ENCODE measurements around the gene AGRN.
A peak's percentile ranks its signal among the peaks of the same experiment; 100 is the strongest.

Gene AGRN

DNA sequence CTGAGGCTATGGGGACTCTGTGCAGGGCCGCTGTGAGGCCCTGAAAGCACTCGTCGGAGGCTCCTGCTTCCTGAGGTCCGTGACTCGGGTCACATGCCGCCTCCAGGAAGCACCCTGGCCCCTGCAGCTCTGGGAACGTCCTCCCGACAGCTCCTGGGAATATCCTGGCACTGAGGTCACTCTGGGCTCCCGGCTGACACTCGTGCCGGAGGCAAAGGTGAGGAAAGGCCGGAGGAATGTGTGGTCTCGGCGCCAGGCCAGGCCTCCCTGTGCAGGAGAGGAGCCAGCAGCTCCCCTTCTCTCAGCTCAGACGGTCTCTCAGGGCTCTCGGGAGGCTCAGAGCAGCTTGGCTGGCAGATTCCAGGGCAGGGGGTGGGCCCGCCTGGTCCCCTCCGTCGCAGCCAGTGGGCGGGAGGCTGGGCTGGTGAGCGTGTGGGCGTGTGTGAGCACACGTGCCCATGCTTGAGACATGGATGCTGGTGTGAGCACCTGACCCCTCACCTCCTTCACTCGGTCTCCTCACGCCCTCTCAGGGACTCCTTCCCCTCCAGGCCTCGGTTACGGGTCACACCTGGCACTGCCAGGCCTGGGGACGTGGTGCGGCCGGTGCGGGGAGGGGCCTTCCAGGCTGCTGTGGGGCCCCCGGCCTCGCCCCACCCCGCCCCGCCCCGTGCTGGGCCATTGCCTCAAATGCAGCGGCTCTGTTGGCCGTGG lies 59.6 kb downstream of the AGRN start:
- DNase-seq (ENCODE audit: low read depth, low spot score): peak; percentile 40

DNA sequence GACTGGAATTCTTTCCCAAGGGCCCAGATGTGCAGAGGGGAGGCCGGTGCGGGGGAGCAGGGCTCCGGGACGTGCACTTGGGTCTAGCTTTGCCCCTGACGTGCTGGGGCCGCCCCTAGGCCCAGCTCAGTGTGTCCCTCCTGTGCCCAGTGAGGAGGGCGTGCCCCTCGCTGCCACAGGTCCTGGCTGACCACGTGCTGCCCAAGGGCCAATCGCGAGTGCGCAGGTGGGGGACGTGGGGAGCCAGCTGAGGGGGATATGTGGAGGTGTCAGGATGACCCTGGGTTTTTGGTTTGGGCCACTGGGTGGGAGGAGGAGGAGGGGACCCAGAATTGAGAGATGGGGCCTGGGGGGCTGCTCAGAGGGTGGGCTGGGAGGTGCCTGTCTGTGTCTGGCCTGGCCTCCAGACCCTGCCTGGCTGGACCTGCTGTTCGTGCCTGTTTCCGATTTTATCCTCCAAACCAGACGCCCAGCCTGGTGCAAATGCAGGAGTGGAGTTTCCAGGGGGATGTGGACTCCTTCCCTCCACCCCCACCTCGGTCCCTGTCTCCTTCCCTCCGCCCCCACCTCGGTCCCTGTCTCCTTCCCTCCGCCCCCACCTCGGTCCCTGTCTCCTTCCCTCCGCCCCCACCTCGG lies 60.3 kb downstream of the AGRN start:
- DNase-seq (ENCODE audit: low read depth, low spot score): no peak

DNA sequence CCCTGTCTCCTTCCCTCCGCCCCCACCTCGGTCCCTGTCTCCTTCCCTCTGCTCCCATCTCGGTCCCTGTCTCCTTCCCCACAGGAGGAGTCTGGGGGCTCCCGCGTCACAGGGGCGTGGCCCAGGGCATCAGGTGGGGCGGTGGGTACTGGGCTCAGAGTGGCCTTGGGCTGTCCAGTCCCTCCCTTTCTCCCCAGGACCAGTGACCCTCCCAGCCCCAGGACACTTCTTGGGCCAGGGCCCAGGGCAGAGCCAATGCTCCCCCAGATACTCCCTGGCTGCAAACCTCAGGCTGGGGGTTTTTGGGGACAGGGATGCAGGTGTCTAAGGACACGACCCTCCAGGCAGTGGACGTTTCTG lies 61.0 kb downstream of the AGRN start:
- DNase-seq (ENCODE audit: low read depth, low spot score): no peak

DNA sequence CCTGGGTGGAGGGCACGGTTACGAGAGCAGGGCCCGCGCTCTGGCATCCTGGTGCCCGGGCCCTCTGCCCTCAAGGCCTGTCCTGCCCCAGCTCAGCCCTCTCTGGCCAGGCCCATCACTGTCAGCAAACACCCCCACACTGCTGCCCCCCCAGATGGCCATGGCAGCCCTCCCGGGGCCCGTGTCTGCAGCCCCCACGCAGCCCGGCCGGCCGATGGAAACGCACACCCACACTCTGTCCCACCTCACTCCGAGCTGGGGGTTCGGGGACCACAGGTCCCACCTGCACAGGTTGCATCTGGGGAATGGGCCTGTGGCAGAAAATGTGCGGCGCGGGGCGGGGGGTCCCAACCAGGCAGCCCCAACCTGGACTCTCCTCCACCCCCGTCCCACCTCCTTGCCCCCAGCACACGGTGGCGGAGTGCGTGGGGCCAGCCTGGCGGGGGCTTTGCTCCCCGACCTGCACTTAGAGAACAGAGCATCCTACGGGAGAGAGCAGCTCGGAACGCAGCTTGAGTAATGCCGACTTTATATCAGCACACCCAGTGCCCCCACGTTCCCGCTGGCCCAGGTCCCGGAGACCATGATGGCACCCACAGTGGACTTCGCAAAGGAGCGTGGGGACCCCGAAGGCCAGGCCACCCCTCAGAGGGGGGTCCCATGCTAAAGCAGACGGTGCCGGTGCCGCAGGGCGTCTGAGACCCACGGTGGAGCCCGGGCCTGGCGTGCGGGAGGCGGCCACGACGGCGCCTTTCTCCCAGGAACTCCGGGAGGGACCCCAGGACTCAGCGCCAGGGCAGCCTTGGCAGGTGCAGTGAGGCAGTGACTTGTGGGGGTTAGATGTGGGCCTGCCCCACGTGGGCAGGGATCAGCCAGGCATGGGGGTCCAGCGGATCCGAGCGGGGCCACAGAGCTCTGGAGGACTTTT lies 61.7 kb downstream of the AGRN start:
- no peak for DNase-seq (ENCODE audit: low read depth, low spot score)

DNA sequence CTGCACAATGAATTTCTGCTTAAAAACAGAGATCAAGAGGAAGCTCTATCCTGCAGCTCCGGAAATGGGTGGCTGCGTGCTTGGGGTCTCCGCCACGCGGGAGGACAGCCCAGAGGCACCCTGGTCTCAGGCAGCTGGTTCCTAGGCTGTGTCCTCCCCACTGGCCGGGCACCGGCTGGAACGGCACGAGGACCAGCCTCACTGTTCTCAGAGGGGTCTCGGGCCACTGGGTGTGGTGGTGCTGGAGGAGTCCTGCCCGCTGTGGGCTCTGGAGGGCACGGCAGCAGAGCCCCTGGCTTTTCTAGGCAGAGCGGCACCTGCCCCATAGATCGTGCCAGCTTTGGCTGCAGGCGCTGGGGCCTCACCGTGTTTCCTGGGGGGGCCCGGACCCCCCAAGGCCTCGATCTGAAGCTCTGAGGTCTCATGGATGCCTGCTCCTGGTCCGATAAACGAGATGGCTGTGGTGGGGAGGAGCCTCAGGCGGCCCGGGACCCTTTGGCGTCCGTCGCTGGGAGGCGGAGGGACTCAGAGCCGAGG lies 62.4 kb downstream of the AGRN start:
- no peak for DNase-seq (ENCODE audit: low read depth, low spot score)

DNA sequence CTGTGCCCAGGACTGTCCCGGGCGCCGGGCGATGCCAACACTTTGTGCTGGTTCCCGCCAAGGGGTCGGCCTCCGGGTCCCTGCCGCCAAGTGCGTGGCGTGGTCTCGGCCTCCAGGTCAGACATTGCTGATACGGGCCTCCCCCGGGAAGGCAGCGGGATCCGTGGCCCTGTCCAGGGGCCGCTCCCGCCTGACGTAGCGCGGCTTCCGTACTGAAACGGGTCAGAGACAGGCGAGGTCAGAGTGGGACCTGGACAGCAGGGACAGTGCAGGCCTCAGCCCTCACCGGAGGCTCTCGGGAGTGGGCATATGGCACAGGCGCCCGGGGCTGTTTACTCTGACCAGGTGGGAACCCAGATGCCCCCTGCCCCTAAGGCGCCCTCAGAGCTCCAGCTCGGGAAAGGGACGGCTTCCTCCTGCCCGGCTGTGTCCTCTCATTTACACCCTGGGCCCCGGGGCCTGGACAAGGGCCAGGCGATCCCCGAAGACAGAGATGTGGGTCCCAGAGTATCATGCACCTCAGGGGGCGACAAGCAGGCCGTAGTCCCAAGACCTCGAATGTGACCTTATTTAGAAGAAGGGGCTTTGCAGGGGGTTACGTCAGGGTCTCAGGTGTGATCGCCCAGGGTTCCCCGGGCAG lies 63.0 kb downstream of the AGRN start:
- DNase-seq (ENCODE audit: low read depth, low spot score): no peak

DNA sequence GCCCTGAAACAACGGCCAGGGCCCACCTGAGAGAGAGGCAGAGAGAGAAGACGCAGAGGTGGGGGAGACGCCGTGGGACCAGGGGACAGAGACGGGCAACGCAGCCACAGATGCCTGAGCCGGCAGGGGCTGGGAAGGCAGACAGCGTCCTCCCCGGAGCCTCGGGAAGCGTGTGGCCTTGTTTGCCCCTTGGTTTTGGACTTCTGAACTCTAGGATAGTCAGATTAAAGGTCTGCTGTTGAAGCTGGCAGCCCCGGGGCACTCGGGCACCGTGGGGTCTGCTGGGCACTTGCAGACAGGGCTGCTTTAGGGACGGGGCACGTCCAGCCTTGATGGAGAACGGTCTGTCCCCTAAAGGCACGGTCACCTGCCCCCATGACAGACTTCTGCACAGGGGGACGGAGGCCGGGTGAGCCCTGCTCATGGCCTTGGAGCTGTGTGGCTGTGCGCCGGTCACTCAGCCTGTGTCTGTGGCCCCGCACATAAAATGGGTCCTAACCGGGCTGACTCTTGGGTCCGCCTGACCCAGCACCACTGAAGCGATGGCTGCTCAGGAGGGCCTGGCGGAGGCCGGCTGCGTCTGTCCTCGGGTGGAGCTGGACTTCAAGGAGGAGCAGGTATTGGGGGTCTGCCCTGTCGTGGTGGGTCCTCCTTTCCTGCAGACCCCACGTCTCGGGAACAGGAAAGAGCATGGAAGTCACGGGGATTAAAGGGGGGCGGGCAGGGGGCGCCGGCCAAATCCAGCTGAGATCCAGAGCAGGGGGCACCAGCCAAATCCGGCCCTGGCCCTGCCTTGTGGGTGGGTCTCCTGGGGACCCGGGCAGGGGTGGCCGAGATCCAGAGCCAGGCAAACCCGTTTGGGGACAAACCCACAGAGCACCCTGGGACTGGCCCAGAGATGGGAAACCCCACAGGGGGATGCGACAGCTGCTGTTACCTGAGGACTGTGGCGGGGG lies 63.8 kb downstream of the AGRN start:
- DNase-seq (ENCODE audit: low read depth, low spot score): no peak

DNA sequence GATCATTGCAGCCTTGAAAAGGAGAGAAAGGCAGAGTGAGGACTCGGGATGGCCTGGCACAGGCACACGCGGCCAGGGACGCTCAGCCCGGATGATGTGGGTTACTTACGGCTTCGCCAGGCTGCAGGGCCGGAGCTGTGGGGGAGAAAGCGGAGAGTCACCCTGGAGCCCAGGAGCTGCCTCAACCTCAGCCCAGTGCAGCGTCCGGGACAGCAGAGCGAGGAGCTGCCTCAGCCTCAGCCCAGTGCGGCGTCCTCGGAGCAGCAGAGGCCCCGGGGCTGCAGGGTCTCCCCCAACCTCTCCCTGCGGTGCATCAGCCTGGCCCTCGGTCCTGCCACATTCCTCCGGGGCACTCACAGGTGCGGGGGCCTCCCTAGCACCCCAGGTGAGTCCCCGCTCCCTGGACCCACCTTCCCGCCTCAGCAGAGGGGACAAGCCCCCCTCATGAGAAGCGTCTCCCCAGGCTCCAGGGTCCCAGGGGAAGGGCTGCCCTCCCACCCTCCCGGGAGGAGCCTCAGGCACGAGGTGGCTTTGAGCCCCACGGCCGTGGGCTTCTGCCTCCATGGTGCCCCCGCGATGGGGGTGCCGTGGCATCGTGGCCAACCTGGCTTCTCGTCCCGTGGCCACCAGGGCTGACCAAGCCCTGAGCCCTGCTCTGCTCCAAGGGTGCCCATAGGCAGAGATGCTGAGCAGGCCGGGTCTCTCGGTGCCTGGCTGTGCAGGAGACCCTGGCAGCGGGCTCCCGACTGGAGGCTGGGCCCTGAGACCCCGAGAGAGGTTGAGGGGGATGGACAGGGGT lies 64.7 kb downstream of the AGRN start:
- DNase-seq (ENCODE audit: low read depth, low spot score): no peak

DNA sequence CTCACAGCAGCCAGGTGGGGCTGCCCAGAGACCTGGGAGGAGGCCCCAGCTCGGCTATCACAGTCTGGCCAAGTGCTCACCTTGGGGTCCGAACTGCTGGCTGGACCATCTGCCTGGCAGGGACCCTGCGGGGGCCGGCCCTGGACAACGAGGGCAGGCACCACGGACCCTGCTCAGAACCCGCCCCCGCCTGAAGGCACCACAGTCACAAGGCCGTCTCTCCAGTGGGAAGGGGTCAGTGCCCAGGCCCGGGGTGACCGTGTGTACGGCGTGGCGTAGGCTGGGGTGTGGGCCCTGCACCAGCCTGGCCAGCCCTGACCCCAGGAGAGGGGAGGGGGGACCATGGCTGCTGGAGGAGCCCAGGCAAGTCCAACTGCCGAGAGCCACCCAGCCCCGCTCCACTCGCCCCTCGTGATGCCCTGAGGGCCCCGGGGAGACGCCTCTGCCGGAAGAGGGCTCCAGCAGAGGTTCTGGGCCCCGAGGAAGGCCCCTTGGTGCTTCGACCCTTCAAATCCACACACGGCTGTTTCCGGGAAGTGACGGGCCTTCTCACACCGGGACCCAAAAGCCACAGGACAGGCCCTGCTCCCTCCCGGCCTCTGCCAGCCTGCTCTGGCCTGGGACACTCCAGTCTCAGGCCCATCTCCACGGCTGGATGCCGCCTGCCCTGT lies 65.4 kb downstream of the AGRN start:
- DNase-seq (ENCODE audit: low read depth, low spot score): no peak

DNA sequence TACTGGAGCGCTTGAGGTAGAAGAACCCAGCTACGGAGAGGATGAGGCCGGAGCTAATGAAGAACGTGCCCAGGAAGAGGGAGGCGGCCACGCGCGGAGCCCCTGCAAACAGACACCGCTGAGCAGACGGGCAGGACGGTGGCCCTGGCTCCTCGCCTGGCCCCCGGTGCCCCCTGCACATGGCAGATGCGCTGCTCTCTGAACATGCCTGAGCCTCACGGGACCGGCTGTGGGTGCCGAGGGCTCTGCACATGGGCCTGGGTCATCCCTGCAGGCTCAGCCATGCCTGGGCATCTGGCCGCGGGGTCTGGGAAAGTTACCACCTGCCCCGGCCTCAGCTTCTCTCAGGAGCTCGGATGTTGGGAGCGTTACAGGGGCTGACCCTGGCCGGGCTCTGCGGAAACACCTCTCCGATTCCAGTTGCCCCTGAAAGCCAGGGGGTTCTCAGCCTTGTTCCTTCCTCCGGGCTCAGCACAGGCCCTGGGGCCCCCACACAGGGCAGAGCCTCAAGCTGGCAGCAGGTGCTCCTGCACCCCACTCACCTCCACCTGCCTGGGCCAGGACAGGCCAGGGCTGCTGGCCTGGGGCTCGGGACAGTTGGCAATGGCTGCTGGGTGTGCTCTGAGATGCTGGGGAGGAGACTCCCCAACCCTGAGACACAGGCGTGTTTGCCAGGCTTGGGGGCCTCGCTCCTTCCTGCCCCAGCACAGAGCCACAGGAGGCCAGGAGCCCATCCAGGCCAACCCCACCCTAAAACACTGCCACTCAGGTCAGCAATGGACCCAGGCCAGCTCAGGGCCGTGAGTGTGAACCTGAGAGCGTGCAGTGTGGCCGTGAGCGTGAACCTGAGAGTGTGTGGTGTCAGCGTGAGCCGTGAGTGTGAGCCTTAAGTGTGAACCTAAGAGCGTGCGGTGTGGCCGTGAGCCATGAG lies 66.3 kb downstream of the AGRN start:
- DNase-seq (ENCODE audit: low read depth, low spot score): no peak

DNA sequence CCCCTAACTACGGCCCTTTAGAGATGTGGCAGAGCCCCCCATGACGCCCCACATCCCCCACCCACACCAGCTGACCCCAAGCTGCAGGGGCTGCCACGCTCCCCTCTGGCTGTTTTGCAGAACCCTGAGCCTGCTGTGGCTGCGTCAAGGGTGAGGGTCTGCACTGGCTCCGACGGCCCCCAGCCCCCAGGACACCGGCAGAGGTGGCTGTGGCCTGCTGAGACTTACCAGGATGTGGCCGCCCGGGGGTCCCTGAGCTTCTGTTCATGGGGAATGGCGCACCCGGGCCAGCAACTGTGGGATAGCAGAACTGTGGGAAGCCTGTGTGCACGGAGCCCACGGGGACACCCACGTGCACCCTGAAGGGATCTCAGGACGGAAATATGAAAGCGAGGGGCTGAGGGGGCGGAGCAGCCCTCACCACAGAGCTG lies 67.0 kb downstream of the AGRN start:
- DNase-seq (ENCODE audit: low read depth, low spot score): no peak

DNA sequence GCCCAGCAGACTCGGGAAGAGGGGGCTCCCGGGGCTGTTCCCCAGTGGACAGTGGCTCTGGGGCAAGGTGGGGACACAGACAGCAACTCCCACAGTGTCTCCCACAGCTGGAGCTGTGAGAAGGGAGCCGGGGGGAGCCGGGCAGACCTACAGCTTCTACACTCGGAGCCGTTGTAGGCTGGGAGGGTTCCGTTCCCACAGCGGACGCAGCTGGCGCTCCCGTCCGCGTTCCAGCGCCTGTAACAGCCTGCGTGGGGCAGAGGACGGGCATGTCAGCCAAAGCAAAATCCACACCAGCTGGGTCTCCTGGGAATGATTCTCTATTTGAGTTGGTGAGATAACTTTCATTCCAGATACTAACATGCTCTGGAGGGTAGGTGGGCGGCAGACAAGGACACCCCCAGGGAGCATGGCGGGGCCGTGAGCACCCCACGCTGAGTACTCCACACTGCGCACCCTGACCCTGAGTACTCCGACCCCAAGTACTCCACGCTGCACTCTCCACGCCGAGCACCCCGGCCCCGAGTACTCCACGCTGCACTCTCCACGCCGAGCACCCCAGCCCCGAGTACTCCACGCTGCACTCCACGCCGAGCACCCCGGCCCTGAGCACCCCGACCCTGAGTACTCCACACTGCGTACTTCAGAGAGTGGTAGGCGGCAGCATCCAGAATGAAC lies 67.6 kb downstream of the AGRN start:
- no peak for DNase-seq (ENCODE audit: low read depth, low spot score)

DNA sequence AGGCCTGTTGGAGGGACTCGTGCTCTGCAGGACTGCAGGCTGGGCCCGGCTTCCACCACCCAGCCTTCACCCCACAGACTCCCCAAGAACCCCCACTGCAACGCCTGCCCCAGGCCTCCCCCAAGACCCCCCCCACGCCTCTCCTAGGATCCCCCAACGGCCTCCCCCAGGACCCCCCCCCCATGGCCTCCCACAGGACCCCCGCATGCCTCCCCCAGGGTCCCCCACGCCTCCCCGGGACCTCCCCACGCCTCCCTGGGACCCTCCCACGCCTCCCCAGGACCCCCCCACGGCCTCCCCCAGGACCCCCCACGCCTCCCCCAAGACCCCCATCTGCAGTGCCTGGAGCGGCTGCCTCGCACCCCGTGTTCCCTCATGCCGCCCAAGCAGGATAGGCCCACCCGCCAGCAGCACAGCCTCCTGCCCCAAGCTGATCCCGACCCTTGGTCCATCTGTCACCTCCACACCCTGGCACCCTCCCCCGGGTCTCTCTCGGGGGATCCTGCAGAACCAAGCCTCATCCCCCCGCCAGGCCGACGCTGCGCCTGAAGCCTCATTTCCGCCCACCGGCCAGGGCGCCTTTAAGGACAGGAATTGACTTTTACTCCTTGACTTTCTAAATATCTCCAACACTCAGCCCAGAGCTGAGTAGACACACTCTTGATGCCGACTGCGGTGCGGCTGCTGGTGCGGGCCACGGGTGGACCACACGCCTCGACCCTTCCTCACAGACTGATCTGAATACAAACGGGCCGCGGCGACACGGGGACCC lies 68.3 kb downstream of the AGRN start:
- DNase-seq (ENCODE audit: low read depth, low spot score): no peak

DNA sequence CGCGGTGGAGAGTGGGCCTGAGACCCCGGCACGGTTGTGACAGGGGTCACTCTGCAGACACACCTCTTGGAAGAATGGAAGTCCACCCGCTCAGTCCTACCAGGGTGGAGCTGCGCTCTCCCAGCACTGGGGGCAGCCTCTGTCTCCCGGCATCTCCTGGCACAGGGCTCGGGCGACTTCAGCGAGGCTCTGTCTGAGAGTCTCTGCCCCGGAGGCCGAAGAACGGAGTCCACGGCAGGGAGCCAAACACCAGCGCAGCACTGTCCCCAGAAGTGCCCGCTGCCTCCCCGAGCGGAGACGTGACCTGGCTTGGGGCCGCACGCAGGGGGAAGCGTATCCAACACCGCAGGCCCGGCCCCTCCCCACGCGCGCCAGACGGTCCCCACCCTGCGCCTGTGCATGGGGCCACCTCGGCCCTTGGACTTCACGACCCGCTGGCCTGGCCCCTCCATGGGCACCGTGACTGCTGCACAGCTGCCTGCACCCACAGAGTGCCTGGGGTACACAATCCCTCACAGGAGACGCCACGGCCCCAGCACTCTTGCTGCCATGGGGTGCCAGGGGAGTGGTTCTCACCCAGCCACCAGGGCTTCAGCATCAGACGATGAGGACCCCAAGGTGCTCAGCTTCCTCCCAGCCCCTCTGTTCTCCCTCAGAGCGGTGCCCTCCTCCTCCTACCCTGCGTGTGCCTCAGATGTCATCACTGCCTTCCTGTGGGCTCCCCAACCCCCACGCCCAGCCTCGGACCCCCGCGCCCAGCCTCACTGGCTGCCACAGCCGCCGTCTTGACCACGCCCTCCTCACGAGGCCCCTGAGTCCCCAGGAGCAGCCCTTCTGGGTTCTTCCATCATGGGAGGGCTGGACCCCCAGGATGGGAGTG lies 69.1 kb downstream of the AGRN start:
- DNase-seq (ENCODE audit: low read depth, low spot score): no peak

DNA sequence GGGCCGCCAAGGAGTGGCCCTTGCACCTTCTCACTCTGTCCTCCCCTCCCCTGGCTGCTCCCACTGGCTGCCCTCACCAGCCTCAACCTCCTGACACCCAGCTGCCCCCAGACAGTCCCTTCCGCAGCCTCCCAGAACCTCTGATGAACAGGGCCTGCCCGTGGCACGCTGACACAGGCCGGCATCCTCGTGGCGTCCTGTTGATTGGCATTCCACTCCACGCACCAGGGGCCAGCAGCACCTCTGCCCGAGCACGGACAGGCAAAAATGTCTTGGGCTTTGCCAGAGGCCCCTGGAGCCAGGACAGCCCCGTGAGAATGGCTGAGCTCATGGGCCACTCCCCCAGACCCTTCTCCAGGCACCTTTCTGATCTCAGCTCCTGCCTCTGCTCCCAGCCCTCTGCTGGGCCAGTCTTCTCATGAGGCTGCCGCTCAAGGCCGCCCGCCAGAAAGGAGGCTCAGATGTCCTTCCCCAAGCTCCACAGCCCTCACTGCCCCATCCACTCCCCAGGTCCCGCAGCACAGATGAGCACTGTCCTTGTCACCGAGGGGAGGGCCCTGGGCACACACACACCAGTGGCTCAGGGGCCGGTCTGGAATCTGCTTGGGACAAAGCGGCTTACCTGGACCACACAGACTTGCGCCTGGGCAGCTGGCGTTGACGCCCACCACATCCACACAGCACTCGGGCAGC lies 70.0 kb downstream of the AGRN start:
- DNase-seq (ENCODE audit: low read depth, low spot score): no peak

All from smooth muscle cell of the brain vasculature (primary cell).